Thyroid gland (tissue), 4 donors: ENCODE results near the gene UGT1A10.
"Not testable (repeated sequence)": the region's sequence is repeated elsewhere in the genome, so short reads cannot be mapped to it uniquely, and the experiment has no call there.

ENCODE experiments used
- POLR2A ChIP-seq, 2 donors: fragments of 450-650 bp; IDR thresholded peaks; one replicate each; pipeline ENCODE4 v1.6.1; 2017; ENCODE audit warnings: antibody characterized with exemption in 2 of 2, mild to moderate bottlenecking in 2 of 2, moderate library complexity in 1 of 2
- TF ChIP-seq, protein P1 (sequence below), 6 experiments: fragments of 200-600 bp in 3 of 6; fragments of 450-650 bp in 3 of 6; sonication (generic) in 3 of 6; IDR thresholded peaks; one replicate each; pipeline ENCODE4 v1.5.1; 2016 to 2019; ENCODE audit warnings: antibody characterized with exemption in 6 of 6, mild to moderate bottlenecking in 2 of 6, inconsistent platforms in 1 of 6, moderate library complexity in 1 of 6

DNA sequence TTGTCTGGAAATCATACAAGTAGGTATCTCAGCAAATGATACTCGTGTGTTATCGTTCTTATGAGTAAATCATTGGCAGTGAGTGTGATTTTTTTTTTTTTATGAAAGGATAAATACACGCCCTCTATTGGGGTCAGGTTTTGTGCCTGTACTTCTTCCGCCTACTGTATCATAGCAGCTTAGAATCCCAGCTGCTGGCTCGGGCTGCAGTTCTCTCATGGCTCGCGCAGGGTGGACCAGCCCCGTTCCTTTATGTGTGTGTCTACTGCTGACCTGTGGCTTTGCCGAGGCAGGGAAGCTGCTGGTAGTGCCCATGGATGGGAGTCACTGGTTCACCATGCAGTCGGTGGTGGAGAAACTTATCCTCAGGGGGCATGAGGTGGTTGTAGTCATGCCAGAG is at the start of gene UGT1A10:
- TF ChIP-seq, protein P1, sequence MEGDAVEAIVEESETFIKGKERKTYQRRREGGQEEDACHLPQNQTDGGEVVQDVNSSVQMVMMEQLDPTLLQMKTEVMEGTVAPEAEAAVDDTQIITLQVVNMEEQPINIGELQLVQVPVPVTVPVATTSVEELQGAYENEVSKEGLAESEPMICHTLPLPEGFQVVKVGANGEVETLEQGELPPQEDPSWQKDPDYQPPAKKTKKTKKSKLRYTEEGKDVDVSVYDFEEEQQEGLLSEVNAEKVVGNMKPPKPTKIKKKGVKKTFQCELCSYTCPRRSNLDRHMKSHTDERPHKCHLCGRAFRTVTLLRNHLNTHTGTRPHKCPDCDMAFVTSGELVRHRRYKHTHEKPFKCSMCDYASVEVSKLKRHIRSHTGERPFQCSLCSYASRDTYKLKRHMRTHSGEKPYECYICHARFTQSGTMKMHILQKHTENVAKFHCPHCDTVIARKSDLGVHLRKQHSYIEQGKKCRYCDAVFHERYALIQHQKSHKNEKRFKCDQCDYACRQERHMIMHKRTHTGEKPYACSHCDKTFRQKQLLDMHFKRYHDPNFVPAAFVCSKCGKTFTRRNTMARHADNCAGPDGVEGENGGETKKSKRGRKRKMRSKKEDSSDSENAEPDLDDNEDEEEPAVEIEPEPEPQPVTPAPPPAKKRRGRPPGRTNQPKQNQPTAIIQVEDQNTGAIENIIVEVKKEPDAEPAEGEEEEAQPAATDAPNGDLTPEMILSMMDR (IDR thresholded peaks at IDR 0.05), result not testable (repeated sequence)
- TF ChIP-seq POLR2A (IDR thresholded peaks at IDR 0.05), result not testable (repeated sequence)
